GM23338 (cell line): ENCODE data around the gene TRPM3. TPM values are rescaled to one million over a fixed set of nuclear protein-coding genes. Genes with fewer than 3 reads are reported as not detected.

Source experiments
- ATAC-seq: fragments of 200-7000 bp; cut with Tn5 transposase; 3 replicates; pipeline ENCODE4 v1.9.1; 2020
- DNase-seq: peaks from one replicate; pipeline ENCODE4 v3.0.0-alpha.2; 2015; ENCODE audit warnings: low spot score
- H2AFZ ChIP-seq: fragments of 200-600 bp; sonication (generic); 2 replicates; pipeline ENCODE4 v1.8.0; 2016; ENCODE audit warnings: antibody characterized with exemption, mild to moderate bottlenecking, moderate library complexity
- H3F3A ChIP-seq: fragments of 200-600 bp; sonication (generic); replicated peaks from 2 replicates; pipeline ENCODE4 v1.8.0; 2017; ENCODE audit warnings: antibody characterized with exemption, mixed run types, low read depth
- H3K27ac ChIP-seq: fragments of 200-600 bp; sonication (generic); 2 replicates; pipeline ENCODE4 v1.6.1; 2016; ENCODE audit warnings: low read depth
- H3K27me3 ChIP-seq: fragments of 200-600 bp; sonication (generic); 2 replicates; pipeline ENCODE4 v1.8.0; 2016; ENCODE audit warnings: mild to moderate bottlenecking, mixed run types, moderate library complexity; ENCODE audit not compliant: insufficient read depth
- H3K36me3 ChIP-seq: fragments of 200-600 bp; sonication (generic); 2 replicates; pipeline ENCODE4 v1.8.0; 2016; ENCODE audit warnings: mild to moderate bottlenecking; ENCODE audit not compliant: insufficient read depth
- H3K4me1 ChIP-seq: fragments of 200-600 bp; sonication (generic); 2 replicates; pipeline ENCODE4 v1.8.0; 2016; ENCODE audit warnings: mild to moderate bottlenecking, moderate library complexity; ENCODE audit not compliant: insufficient read depth
- H3K4me2 ChIP-seq: fragments of 200-600 bp; sonication (generic); 2 replicates; pipeline ENCODE4 v1.7.1; 2017; ENCODE audit warnings: mixed run types
- H3K4me3 ChIP-seq: fragments of 200-600 bp; sonication (generic); 2 replicates; pipeline ENCODE4 v1.6.1; 2016; ENCODE audit warnings: mixed run types
- H3K79me2 ChIP-seq: fragments of 200-600 bp; sonication (generic); replicated peaks from 2 replicates; pipeline ENCODE4 v1.8.0; 2017; ENCODE audit warnings: mild to moderate bottlenecking; ENCODE audit not compliant: insufficient read depth
- H3K9me2 ChIP-seq: fragments of 200-600 bp; sonication (generic); 2 replicates; pipeline ENCODE4 v1.8.0; 2017; ENCODE audit not compliant: insufficient read depth
- H4K20me1 ChIP-seq: fragments of 200-600 bp; sonication (generic); replicated peaks from 2 replicates; pipeline ENCODE4 v1.8.0; 2017; ENCODE audit warnings: mild to moderate bottlenecking; ENCODE audit not compliant: insufficient read depth
- H3K27ac Mint-ChIP-seq: 2 replicates; pipeline ENCODE4 v1.8.0; 2020; ENCODE audit warnings: inconsistent platforms, mild to moderate bottlenecking, moderate library complexity, mixed read lengths
- H3K27me3 Mint-ChIP-seq: 3 replicates; pipeline ENCODE4 v1.8.0; 2022; ENCODE audit warnings: low read depth, mild to moderate bottlenecking, moderate library complexity, mixed read lengths, inconsistent platforms; ENCODE audit not compliant: insufficient read depth, poor library complexity
- H3K36me3 Mint-ChIP-seq: 3 replicates; pipeline ENCODE4 v1.8.0; 2021; ENCODE audit warnings: low read depth, mild to moderate bottlenecking, inconsistent platforms, moderate library complexity, mixed read lengths
- H3K4me1 Mint-ChIP-seq: 3 replicates; pipeline ENCODE4 v1.8.0; 2020; ENCODE audit warnings: mild to moderate bottlenecking, inconsistent platforms, mixed read lengths
- H3K4me3 Mint-ChIP-seq: 3 replicates; pipeline ENCODE4 v1.8.0; 2021; ENCODE audit warnings: moderate library complexity, mild to moderate bottlenecking, inconsistent platforms, mixed read lengths
- H3K9me3 Mint-ChIP-seq: 3 replicates; pipeline ENCODE4 v1.8.0; 2020; ENCODE audit warnings: moderate library complexity, mild to moderate bottlenecking, inconsistent platforms, mixed read lengths
- STAT1 ChIP-seq: IDR thresholded peaks from one replicate; pipeline ENCODE4 v1.6.1; 2016; ENCODE audit warnings: antibody characterized with exemption; ENCODE audit not compliant: unreplicated experiment
- polyA plus RNA-seq: library from polyadenylated mRNA; unstranded; fragments of >200 nt; fragmentation: Nextera tagmentation; extraction: Ambion mirVana; gene quantifications from 2 replicates; pipeline ENCODE4 v1.2.1, GENCODE V29; 2016
- total RNA-seq: library from RNA; depleted of rRNA; stranded (reverse); fragments of >200 nt; shearing (Covaris generic); gene quantifications from 2 replicates; pipeline ENCODE4 v1.2.3, GENCODE V29; 2014
- TF ChIP-seq, protein P1 (sequence below): IDR thresholded peaks from 2 replicates; pipeline ENCODE4 v1.6.1; 2016; ENCODE audit warnings: antibody characterized with exemption
- TF ChIP-seq, protein P2 (sequence below): fragments of 250-450 bp; sonication (Bioruptor Pico); IDR thresholded peaks from 2 replicates; pipeline ENCODE4 v1.5.0; 2020; ENCODE audit warnings: mild to moderate bottlenecking, moderate library complexity

Gene TRPM3
- total and polyA plus RNA-seq, 2 experiments from 2014 or later = 2.8 to 8.2 TPM

DNA sequence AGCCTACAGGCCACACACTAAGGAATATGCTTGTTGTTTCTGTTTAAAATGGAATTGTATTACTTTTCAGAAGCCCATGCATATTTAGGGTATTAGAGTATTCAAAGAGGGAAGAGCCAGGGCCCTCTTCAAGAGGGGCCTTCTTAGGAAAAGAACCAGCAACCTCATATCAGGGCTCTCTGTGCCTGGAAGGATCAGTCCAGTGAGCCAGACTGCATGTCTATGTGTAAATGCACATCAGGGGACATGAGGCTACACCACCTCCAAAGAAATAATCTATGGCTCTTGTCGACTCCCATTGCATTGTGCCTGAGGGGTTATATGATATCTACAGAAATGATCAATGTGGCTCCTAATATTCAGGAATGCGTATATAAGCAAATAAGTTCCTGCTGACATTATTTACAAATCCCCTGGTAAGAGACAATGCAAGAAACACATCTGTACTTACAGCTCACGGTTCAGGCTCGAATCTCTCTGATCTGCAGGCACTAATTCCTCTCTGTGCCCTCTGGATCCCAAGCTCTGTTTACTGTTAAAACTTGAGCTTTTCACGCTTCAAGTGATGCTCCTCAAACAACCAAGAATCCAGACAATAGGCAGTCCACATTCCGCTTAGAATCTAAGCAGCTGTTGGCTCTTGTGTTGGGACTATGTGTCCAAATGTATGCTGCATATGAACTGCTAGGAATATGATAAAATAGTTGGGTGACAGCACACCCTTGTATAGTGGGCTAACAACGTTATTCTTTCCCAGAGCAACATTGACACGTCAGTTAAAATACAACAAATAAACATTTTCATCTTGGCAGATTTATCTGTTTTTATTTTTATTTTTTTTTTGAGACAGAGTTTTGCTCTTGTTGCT, 556.7 kb downstream of the TRPM3 start:
- Histone ChIP-seq H4K20me1 (no peaks in the 10 kb centered on the region), H3F3A (no peaks in the 10 kb centered on the region), H3K4me3 (no peak overlapping the region), H3K9me2 (peaks cover 16% of the 10 kb centered on the region; the same call in 1 of the 2 replicates), H3K27ac (no peak overlapping the region), H3K4me2 (no peak overlapping the region), H3K36me3 (no peaks in the 10 kb centered on the region), H3K79me2 (no peaks in the 10 kb centered on the region), H2AFZ (no peak overlapping the region), H3K27me3 (no peaks in the 10 kb centered on the region), H3K4me1 (no peaks in the 10 kb centered on the region)
- no peaks in the 10 kb centered on the region for H3K36me3 Mint-ChIP-seq
- DNase-seq (no peak), ATAC-seq (no peak)
- TF ChIP-seq, protein P1, sequence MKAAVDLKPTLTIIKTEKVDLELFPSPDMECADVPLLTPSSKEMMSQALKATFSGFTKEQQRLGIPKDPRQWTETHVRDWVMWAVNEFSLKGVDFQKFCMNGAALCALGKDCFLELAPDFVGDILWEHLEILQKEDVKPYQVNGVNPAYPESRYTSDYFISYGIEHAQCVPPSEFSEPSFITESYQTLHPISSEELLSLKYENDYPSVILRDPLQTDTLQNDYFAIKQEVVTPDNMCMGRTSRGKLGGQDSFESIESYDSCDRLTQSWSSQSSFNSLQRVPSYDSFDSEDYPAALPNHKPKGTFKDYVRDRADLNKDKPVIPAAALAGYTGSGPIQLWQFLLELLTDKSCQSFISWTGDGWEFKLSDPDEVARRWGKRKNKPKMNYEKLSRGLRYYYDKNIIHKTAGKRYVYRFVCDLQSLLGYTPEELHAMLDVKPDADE = no peak
- TF ChIP-seq, protein P2, sequence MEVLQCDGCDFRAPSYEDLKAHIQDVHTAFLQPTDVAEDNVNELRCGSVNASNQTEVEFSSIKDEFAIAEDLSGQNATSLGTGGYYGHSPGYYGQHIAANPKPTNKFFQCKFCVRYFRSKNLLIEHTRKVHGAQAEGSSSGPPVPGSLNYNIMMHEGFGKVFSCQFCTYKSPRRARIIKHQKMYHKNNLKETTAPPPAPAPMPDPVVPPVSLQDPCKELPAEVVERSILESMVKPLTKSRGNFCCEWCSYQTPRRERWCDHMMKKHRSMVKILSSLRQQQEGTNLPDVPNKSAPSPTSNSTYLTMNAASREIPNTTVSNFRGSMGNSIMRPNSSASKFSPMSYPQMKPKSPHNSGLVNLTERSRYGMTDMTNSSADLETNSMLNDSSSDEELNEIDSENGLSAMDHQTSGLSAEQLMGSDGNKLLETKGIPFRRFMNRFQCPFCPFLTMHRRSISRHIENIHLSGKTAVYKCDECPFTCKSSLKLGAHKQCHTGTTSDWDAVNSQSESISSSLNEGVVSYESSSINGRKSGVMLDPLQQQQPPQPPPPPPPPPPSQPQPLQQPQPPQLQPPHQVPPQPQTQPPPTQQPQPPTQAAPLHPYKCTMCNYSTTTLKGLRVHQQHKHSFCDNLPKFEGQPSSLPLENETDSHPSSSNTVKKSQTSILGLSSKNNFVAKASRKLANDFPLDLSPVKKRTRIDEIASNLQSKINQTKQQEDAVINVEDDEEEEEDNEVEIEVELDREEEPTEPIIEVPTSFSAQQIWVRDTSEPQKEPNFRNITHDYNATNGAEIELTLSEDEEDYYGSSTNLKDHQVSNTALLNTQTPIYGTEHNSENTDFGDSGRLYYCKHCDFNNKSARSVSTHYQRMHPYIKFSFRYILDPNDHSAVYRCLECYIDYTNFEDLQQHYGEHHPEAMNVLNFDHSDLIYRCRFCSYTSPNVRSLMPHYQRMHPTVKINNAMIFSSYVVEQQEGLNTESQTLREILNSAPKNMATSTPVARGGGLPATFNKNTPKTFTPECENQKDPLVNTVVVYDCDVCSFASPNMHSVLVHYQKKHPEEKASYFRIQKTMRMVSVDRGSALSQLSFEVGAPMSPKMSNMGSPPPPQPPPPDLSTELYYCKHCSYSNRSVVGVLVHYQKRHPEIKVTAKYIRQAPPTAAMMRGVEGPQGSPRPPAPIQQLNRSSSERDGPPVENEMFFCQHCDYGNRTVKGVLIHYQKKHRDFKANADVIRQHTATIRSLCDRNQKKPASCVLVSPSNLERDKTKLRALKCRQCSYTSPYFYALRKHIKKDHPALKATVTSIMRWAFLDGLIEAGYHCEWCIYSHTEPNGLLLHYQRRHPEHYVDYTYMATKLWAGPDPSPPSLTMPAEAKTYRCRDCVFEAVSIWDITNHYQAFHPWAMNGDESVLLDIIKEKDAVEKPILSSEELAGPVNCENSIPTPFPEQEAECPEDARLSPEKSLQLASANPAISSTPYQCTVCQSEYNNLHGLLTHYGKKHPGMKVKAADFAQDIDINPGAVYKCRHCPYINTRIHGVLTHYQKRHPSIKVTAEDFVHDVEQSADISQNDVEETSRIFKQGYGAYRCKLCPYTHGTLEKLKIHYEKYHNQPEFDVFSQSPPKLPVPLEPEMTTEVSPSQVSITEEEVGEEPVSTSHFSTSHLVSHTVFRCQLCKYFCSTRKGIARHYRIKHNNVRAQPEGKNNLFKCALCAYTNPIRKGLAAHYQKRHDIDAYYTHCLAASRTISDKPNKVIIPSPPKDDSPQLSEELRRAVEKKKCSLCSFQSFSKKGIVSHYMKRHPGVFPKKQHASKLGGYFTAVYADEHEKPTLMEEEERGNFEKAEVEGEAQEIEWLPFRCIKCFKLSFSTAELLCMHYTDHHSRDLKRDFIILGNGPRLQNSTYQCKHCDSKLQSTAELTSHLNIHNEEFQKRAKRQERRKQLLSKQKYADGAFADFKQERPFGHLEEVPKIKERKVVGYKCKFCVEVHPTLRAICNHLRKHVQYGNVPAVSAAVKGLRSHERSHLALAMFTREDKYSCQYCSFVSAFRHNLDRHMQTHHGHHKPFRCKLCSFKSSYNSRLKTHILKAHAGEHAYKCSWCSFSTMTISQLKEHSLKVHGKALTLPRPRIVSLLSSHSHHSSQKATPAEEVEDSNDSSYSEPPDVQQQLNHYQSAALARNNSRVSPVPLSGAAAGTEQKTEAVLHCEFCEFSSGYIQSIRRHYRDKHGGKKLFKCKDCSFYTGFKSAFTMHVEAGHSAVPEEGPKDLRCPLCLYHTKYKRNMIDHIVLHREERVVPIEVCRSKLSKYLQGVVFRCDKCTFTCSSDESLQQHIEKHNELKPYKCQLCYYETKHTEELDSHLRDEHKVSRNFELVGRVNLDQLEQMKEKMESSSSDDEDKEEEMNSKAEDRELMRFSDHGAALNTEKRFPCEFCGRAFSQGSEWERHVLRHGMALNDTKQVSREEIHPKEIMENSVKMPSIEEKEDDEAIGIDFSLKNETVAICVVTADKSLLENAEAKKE (CRISPR knock-in tag) = no peak
- no peak for TF ChIP-seq STAT1
- no peaks in the 10 kb centered on the region for H3K9me3 Mint-ChIP-seq
- peaks cover 20% of the 10 kb centered on the region for H3K4me1 Mint-ChIP-seq
- H3K4me3 Mint-ChIP-seq = no peak overlapping the region
- H3K27me3 Mint-ChIP-seq = peaks cover 2% of the 10 kb centered on the region
- no peak overlapping the region for H3K27ac Mint-ChIP-seq
